SHP77 treated with DMSO at 0.1 percent for 48 hours (cell line): ENCODE measurements around the gene SYTL1.

Source experiments
- DNase-seq: peaks from one replicate; lab custom pipeline; 2025; lab: John Stamatoyannopoulos, UW

SYTL1 gene

DNA sequence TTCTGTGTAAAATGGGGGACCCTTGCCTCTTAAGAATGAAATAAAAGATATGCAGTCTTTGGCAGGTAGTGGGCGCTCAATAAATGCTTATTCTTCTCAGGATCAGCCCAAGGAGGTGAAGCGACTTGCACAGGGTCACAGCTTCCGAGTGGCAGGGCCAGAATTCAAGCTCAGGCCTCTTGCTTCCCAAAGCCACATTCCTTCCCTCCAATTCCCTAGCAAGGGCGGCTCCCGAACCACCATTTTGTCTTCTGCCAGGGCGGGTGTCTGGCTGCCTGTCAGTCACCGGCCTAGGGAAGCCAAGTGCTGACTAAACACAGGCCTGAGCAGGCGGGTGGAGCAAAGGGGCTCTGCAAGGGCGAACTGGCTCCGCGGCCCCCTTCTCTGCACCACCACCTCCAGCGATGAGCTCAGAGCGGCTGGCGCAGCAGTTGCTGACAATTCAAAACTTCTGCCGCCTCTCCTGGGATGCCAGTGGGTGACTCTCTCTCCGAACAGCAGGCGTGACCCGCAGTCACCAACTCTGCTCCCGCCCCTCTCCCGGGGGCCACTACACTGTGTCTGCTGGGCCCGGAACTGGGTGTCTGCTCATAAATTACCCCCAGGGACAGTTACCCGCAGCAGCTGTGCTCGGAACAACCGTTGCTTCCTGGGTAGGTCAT lies 61.4 kb downstream of the SYTL1 start:
- DNase-seq, result no peak
